Hepatocyte (in vitro differentiated cells): Measurements from ENCODE around the gene PDZD7.

ENCODE experiments used
- CTCF ChIP-seq: fragments of 200-600 bp; sonication (generic); IDR thresholded peaks from 2 replicates; pipeline ENCODE4 v1.5.1; 2016; ENCODE audit warnings: antibody characterized with exemption, mild to moderate bottlenecking; ENCODE audit not compliant: poor library complexity
- EZH2 ChIP-seq: fragments of 200-600 bp; sonication (generic); IDR thresholded peaks from 2 replicates; pipeline ENCODE4 v1.6.1; 2016; ENCODE audit warnings: antibody characterized with exemption, mild to moderate bottlenecking, borderline replicate concordance
- EZH2phosphoT487 ChIP-seq: fragments of 200-600 bp; sonication (generic); IDR thresholded peaks from one replicate; pipeline ENCODE4 v1.6.1; 2018; ENCODE audit warnings: antibody characterized with exemption, mild to moderate bottlenecking, low read depth, moderate library complexity; ENCODE audit not compliant: unreplicated experiment, severe bottlenecking

GRCh38 chr10:101021692-101022251 is 9.2 kb downstream of the PDZD7 start:
- TF ChIP-seq CTCF (no peak), EZH2 (no peak), EZH2phosphoT487 (no peak)
